Medulla oblongata (tissue), 1 donor: ENCODE measurements around the gene EPHB1.
"Not testable (repeated sequence)": the region's sequence is repeated elsewhere in the genome, so short reads cannot be mapped to it uniquely, and the experiment has no call there.

Source experiments
- DNase-seq: peaks from one replicate; pipeline ENCODE4 v3.0.0-alpha.2; 2015; ENCODE audit errors: extremely low spot score

EPHB1 gene

DNA sequence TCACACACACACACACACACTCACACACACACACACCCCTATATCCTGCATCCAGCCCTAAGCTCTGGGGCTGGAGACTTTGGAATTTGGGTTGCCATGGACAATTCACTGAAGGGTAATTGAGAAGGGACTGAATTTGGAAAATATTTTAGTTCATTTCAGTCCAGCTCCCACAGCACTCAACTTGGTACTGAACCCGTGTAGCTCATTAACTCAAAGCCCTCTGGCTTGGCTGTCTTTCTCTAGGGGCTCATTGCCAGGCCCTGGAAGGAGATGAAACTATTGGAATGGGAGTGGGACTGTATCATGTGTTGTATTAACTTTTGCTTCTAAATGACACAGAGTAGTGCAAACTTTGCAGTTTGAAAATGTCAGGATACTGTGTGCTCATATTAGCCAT is 157.3 kb downstream of the EPHB1 start:
- DNase-seq = peak; percentile 41

DNA sequence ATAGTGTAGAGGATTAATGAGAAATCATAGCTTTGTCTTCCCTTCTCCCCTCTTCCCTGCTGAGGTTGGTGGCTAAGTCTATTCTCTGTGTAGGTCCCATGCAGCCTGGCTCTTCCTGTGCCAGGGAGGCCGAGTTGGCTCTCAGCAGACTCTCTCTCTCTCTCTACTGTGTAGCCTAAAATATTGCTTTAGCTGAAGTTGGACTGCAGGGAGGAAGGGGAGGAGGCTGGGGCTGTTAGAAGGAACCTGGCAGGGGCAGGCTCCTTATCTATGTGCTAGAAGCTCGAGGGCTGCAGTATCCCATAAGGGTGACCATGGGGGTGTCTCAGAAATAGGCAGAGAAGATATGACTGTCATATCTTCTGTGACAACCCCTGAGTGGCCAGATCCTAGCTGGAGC is 160.8 kb downstream of the EPHB1 start:
- no peak for DNase-seq

DNA sequence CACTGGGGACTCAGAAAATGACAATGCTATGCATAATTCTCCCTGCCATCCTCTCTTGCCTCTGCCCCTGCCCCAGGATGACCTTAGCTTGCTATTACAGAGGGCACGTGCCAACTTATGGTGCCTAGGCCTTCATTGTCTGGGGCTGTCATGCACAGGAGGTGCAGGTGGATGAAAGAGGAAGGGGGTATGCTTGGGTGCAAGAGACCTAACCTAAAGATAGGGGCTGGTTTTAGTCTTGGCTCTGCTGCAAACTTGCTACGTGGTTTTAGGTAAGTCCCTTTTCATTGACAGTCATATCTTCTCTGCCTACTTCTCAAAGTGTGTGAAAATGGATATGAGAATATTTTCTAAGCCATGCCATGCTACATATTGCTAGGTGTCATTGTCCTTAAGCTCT is 161.3 kb downstream of the EPHB1 start:
- DNase-seq = no peak

DNA sequence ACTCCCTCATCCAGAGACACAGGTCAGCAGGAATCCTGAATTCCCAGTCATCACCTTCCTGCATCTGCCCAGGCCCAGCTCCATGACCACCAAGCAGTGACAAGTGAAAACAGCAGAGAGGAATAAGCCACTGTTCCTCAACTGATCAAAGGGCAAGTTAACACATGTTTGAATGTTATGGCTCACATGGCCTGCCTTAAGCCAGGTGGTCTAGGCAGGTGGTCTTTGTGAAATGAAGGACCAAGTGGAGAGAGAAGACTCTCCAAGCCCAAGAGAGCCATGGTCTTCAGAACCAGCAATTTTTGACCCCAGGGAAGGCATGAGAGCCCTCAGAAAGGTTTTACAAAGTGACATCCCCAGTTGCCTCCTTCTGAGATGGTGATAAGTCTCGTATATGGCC is 161.8 kb downstream of the EPHB1 start:
- DNase-seq = no peak

DNA sequence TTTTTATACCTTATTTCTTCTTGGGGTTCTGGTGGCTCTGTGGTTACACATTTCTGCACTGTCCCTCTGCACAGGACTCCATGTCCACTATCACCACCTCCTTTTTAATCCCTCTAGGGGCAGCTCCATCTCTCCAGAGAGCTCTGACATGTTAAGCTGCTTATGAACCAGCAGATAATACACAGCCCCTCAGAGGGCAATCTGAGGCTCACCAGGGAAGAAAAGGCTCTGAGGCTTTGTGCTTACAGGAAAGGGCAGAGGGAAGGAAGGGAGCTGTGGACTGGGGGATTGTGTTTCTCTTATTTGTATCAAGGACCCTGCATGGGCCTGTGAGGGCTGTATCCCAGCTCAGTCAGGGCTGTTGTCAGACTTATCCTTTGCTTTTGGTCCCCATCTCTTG is 164.5 kb downstream of the EPHB1 start:
- no peak for DNase-seq

DNA sequence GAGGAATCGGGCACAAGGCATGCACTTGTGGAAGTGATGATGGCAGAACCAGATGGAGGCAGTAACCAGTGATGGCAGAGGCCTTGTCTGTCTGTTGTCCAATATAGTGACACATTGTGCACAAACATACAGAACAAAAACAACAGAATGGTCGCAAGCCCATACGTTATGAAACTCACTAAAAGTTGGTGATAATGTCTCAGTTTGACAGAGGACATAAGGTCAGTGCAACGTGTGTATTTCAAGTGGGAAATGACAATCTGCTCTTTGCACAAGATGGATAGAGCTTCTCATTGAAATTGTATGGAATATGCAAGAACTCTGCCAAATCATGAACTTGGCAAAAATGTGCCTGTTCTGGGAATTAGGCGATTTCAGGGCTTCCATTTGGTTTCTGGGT is 169.2 kb downstream of the EPHB1 start:
- DNase-seq = no peak

DNA sequence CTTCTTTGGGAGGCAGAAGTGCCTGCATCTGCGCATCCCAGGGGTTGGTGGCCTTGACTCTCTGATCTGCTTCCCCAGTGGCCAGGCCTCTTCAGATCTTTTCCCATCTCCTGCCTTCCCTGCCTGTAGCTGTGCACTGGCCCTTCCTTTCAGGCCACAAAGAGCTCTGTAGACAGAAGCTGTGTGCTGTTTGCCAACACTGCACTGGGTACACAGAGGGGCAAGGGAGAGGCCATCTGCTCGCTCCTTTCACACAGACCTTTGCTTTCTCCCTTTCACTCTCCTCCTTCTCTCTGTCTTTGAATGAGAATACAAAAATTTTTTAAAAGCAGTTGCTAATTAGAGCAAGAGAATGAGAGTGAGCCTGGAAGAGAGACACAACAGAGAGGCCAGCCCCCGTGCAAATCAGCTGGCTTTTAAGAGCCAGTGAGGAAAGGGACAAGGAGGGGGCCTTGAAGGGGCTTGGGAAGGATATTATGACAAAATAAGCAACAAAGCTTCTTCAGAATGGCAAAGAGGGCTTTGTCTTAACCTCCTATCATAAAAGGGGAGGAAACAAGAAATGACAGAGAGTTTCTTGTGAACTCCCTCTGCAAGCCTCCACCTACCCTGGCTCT is 170.9 kb downstream of the EPHB1 start:
- DNase-seq = peak; percentile 48

DNA sequence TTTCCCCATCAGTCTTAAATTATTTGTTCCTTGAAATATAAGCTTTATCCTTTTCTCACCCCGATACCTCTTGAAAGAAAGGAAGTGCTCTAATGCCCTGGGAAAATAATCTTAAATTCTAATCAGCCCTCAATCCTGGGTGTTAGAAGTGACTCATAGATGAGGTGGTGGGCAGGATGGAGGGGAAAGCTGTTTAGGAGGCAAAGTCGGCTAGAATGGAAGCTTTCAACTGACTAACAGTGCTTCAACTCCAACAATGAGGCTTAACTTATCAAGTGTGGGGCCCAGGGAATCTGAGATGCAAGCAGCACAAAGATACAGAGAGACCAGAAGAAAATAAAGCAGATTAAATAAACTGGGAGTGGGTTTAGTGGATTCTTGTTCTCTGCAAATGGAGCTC is 175.8 kb downstream of the EPHB1 start:
- no peak for DNase-seq

DNA sequence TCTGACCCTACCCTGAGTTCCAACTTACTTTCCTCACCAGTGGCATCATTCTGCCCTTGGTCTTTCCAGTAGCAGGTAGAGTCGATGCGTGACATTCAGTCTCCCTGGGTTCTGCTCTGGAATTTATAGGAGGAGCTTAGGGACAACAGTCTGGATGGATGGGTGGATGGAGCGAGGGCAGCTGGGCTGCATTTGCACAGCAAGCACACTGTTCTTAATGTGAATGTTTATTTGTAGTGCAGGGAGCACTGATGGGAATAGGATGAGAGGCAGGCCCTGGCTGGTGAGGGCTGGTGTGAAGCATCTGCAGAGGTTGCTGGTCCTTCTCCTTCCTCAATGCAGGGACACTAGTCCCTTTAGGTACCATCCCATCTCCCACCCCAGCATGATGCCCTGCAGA is 176.2 kb downstream of the EPHB1 start:
- DNase-seq = no peak

DNA sequence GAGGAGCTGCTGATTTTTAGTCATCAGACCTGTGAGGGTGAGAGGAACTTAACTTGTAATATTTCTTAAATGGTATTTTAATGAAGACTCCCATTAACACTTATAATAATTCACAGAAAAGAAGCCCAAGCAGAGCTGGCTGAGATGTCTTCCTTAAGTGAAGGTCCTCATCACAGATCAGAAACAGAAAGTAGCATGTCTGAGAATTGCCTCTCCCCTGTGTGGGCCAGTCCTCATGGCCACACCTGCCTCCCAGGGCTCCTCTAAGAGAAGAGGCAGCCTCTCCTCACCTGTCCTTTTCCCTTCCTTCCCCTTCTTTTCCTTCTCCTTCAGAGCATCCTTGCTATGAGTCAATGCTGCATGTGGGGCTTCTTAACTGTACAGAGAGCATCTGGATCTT is 176.8 kb downstream of the EPHB1 start:
- DNase-seq = not testable (repeated sequence)

DNA sequence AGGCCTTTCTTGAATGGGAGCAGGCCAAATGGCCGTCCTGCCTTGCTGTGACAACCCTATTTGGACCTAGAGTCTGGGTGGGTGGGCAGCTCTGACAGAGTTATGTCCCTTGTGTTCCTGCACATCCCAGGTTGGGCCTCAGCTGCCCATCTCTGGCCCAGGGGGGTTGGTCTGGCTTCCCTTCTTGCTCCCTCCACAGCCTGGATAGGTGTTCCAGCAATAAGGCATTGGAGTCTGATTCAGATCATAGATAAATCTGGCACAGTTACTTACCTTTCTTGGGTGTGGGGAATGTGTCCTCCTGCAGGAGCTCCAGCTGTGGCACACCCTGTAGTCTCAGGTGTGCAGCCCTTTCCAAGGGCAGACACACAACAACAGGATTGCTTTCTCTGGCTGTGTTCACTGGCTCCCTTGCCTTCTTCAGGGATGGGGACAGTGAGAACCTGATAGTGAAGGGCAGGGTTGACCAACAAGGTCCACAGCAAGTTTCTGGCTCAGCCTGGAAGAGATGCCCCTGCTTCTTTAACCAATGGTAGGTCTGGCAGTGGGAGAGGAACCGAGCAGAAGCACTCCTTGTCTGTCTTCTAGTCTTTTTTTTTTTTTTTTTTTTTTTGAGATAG is 177.9 kb downstream of the EPHB1 start:
- DNase-seq = no peak

DNA sequence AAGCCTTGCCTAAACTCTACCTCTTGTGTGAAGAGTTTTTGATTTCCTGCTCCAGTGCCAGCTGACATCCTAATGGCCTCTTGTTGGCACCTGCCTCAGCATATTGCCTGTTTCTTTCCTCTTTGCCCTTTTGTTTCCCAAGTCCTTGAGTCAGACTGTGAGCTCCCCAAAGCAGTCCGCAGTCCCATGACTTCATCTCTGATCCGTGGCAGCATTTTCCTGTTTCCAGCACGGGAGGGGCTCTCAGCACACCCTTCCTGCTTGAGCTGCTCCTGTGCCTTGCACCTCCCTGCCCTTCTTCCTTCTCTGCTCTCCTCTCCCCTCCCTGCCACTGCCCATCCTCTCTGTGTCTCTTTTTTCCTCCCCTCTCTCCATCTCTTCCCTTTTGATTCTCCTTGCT is 179.6 kb downstream of the EPHB1 start:
- DNase-seq = no peak

DNA sequence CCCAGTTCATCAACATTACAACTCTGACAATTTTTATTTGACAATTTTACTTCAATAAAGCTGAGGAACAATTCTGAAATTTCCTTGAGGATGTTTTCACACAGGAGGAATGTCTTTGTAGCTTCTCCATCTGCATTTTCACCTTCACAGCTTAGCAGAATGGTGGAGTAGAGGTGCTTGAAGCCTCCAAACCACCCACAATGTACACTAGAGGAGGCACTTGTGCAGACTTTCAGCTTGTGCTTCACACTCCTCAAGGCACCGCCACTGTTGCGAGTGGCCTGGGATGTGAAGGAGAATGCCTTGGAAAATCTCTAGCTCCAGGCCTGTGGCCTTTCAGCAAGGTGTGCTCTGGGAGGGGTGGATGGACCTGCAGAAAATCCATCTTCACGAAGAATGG is 181.9 kb downstream of the EPHB1 start:
- DNase-seq = no peak

DNA sequence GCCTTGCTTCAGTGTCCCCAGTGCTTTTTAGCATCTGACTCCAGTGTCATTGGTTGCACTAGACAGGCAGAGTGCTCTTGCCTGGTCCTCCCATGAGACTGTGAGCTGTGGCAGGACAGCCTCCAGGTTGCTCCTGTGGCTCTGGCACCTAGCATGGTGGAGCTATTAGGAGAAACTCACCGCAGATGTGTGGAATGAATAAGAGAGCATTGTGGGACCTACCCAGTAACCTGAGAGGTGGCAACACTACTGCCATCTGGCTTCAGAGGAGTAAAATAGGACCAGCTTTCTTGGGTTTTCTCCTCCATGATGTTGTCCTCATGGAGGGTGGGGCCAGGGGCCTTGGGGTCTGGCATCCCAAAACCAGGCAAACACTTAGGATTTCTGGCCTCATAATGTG is 183.6 kb downstream of the EPHB1 start:
- no peak for DNase-seq

DNA sequence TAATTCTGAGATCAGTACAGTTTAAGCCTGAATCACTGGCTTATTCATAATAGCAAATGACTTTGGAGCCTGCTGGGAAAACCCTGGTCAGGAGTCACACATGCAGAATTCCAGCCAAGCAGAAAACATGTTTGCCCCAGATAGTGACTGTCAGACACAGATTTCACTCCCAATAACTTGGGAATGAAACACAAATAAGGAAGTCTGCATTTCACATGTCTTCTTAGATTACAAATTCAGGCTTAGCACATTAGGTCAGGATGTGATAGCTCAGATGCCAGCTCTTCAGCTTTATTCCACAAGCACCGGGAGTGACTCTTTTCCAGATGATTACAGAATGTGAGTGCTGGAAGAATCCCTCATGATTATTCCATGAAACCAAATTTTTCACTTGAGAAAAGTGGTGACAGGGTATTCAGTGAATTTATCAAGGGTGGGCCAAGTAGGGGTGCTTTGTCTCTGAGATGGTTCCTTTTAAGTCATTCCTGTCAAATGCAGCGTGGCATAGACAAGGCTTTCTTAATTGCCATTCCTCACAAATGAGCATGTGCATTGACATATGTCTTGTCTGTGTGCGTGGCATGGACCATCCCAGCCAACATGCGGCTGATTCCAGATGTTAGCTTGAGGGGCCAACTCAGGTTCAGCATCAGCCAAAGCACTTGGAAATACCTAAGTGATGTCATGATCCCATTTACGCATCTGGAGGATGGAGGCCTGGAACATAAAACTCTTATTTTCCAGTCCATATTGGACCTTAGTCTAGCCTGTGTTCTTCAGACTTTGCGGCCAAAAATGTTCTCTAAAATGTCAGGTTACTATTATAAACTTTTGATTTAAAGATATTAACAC is 191.0 kb downstream of the EPHB1 start:
- DNase-seq = no peak

DNA sequence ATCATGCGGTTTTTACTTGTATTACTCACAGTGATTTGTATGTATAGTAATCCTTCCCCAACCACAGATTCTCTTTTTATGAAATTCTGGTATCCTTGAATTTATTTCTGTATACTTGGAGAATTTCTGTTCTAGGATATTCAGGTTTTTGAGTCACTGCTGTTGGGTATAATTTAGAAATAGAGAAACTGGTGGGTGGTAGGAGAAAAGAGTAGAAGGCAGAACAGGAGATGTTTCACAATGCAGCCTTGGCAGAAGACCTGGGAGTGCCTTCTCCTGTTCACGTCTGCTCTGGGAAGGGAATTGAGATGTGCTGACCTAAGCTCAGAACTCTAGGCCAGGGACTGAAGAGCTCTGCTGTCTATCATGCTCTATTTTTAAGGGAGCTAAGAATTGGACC is 193.6 kb downstream of the EPHB1 start:
- no peak for DNase-seq

DNA sequence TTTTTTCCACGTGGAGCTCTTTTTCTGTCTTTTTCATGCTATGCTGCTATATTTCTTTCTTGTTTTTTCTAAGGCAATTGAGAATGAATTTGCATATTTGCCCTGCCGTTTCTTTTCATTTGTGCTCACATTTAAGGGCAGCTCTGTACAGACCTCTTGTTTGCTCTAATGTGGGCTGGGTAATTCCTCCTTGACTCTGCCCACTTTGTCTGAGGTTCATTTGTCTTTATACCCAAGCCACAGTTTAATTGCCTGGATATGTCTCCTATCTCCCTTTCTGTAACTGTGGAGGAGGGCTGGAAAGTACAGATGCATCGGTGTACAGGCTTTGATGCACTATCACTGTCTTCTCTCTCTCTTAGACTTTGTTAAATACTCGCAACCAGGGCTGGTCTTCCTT is 195.9 kb downstream of the EPHB1 start:
- no peak for DNase-seq

DNA sequence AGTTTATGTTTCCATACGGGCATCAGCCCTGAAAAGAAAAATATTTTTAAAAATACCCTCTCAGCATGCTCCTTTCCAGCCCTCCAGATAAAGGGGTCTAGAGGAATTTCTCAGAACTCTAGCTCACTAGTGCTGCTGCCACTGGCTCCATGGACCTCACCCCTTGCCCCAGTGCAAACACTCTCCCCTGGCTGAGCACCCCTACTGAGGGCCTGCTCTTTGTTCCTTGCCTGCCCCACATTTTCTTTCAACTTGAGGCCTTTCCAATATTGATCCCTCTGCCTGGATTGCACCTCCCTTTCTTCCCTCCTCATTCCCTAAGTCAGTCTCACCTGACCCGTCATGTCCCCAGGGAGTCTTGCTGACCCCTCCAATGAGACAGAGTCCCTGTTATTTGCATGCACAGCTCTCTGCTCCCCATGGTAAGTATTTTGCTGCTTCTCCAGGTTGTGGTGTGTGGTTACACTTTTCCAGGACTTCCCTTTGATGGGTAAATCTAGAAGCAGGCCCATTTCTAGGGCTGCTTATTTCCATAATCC is 196.5 kb downstream of the EPHB1 start:
- DNase-seq = no peak

DNA sequence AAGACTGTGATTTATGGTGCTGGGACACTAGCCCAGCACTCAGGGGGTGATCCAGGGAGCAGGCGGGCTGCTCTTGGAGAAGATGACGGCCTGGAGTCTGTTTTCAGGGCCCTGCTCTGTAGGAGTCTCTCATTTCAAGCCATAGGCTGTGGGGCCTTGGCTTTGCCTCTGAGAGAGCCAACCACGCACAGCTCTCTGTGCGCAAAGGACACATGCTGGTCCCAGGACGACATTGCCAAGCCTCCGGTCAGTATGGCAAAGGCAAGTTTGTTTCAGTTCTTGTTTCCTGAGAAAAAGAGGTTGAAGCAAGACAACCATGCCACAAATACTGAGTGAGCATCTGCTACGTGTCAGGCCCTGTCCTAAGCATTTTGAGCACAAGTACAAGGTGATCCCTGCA is 197.1 kb downstream of the EPHB1 start:
- DNase-seq = peak; percentile 52

DNA sequence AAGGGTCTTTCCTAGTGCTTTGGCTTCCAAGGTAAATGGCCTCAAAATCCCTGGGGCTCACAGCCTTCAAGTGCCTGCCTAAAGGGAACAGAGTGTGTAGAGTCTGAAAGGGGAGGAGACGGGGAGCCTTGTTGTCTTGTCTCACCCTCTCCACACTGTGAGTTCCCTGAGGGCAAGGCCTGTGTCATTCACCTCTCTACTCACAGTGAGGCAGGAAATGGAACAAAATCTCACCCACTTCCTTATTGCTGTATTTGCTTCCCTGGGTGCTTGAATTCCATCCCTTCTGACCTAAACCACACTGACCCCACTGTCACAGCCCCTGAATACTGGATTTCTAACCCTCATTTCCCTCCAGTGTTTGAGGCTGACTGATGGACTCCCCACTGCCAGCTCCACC is 197.5 kb downstream of the EPHB1 start:
- DNase-seq = no peak

DNA sequence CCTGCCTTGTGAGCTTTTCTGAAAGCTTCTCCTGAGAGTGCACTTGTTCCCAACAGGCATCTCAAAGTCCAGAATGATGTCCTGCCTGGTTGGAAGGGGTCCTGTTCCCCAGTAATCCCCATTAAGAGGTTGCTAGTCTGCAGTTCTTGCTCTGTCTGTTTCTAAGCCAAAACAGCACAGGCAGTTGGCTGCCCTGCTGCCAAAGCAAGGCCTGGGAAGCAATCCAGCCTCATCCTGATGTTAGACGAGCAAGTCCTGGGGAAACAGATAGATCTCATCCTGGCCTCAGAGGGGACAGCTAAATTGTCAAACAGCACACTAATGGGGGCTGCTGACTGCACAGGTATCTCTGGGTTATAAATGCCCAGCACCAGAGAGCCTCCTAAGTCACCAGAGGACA is 198.0 kb downstream of the EPHB1 start:
- DNase-seq = no peak

DNA sequence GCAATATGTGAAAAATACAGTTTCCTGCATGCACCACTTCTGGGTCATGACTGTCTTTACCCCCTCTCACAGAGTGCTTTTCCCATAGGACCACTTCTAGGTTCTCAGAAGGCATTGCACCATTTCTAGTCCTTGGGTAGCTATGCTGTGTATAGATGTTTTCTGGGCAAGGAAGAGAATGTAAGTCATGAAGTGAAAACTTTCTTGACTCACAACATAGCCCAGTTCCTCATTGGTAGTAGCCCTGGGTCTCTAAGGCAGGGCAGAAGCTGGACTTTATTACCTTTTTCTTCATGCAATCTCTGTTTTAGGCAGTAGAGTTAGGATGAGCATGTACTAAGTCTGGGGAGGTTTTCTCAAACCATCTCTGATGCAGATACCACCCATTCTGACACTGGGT is 203.1 kb downstream of the EPHB1 start:
- no peak for DNase-seq

DNA sequence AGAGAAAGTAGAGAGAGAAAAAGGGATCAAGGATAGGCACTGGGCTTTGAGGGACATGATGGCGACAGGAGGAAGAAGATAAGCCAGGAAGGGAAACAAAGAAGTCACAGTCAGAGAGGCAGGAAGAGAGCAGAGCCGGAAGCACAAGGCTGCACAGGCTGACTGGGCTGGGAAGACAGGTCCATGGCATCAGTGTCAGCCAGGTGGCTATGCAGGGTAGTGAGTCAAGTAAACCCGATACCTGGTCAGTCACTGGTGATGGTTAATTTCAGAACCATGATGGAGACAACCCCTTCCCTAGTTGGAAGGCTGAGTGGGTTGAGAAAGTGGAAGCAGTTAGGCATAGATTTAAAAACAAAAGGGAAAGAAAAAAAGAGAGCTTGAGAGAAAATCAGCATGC is 203.8 kb downstream of the EPHB1 start:
- no peak for DNase-seq
